ENCODE data around the gene NUCKS1. TPM values are rescaled to one million over a fixed set of nuclear protein-coding genes. Genes with fewer than 3 reads are reported as not detected.

NUCKS1 gene
- total and polyA plus RNA-seq, 2 of the 13 experiments (the other 11 are each of a cell fraction or from before 2014, with no cell fraction given): 35.5 to 117 TPM

DNA sequence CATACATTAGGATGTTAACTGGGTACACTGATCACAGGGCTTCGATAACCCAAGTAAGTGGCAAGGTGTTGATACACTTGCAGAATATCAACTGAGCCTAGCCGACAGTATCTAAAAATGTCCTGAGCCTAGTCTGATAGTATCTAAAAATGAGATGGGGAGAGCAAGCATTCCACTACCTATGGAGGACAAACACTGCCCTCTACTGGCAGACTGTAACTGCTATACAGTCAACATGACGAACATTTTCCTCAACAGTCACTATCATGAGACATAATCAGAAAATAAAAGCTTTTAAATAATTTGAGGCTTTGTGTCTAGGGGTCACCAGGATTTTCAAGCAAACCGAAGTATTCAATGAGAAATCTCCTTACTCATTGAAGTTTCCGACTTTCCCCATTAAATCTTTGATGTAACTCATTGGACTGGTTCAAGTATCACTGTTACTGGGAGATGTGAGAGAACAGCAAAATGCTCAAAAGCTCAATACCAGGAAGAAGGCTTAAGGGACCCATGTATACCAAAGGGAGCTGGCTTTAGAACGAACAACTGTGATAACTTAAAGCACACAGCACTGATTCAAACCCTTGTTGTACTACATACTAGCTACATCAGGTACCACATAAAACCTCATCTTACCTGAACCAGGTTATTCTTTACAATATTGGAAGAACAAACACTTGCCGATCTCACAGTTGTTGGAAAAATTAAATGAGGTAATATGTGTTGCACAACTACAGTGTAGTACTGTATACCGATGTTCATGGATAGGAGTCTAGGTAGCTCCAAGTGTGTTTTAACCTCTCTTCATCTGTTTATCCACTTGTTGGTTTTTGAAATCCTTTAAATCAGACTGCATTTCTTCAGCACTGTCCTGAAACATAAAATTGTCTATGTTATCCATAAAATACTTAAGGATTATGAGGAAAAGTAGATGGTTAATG, 38.6 kb downstream of the NUCKS1 start:
- no TSS peak for BruUV-seq (replicated peaks)
- H3K4me1 ChIP-seq (ENCODE audit: insufficient read depth, low read length): peaks cover 91% of the 10 kb centered on the region
- ATAC-seq: peak; percentile 79
- no peaks in the 10 kb centered on the region for H3K9me3 ChIP-seq (ENCODE audit: low read length)
- no peak for FAIRE-seq
- H3K79me2 ChIP-seq (ENCODE audit: insufficient read depth, low read length): no peaks in the 10 kb centered on the region
- ChIA-PET POLR2A (interaction anchor here (1.3 to 2.5 kb wide), 4 partner anchors 38 to 119 kb away, joined by 3 to 11 read pairs (median 4); partner anchors contain the start of gene ELK4), CTCF (ENCODE audit: low intra/inter-chr PET ratio, low total read pairs) (interaction anchor here (0.6 to 4.4 kb wide), 3 partner anchors 46 to 119 kb away, joined by 4 to 83 read pairs (median 7); no protein-coding TSS in a partner anchor)
- H3K4me2 ChIP-seq (ENCODE audit: low read depth, low read length): peak overlapping the region; percentile 14; the same call in 1 of the 2 replicates
- intact Hi-C loops (cut with micrococcal nuclease; ENCODE audit: unreplicated experiment) (loop anchor here (1.0 to 2.0 kb wide), 3 partner anchors 39 to 119 kb away; no protein-coding TSS in a partner anchor), in situ Hi-C loops (cut with HindIII; ENCODE audit: extremely low pct_ligation_motif_present, low pct_unique_long_range_greater_than_20kb) (no loop called here)
- H3K4me3 ChIP-seq (replicated peaks in 1 of 3; ENCODE audit: insufficient read depth in 1 of 3, low read depth in 2 of 3, low read length in 3 of 3): no peak overlapping the region
- H3K27ac ChIP-seq (ENCODE audit: extremely low read length, insufficient read depth, low read length): peak overlapping the region; percentile 15
- no peaks in the 10 kb centered on the region for H4K20me1 ChIP-seq (ENCODE audit: insufficient read depth, low read length)
- no peaks in the 10 kb centered on the region for H3K27me3 ChIP-seq (ENCODE audit: control insufficient read depth in 1 of 2, insufficient read depth in 2 of 2, low read length in 2 of 2)
- peaks cover 0 to 2% of the 10 kb centered on the region in 2 experiments; a peak in 1 of 5 replicates for H3K36me3 ChIP-seq (replicated peaks in 1 of 2; ENCODE audit: control insufficient read depth in 1 of 2, insufficient read depth in 2 of 2, low read length in 2 of 2)
- peak; percentile 75 for DNase-seq (ENCODE audit: low spot score)
- no peak overlapping the region for H3K9ac ChIP-seq (ENCODE audit: insufficient read depth, low read depth, low read length)
- H2AFZ ChIP-seq (ENCODE audit: low read length): no peak overlapping the region
- 23% methylated on average over 8 of the region's 8 CpGs for WGBS (ENCODE audit: low lambda C conversion rate)
- TF ChIP-seq TBX3 (IDR thresholded peaks at IDR 0.05; ENCODE audit: borderline replicate concordance) (no peak), ZNF652 (CRISPR knock-in tag; IDR thresholded peaks at IDR 0.05; ENCODE audit: borderline replicate concordance, low read depth) (0 out of 2 replicates have a peak, but pooled peaks have one; percentile 8), KDM3A (CRISPR knock-in tag; IDR thresholded peaks at IDR 0.05; ENCODE audit: low read depth) (0 out of 2 replicates have a peak, but pooled peaks have one; percentile 24), FOXK1 (CRISPR knock-in tag; IDR thresholded peaks at IDR 0.05; ENCODE audit: borderline replicate concordance, low read depth) (peak; percentile 15; the same call in 1 of the 2 replicates), ZNF567 (CRISPR knock-in tag; IDR thresholded peaks at IDR 0.05; ENCODE audit: borderline replicate concordance) (no peak), MED1 (CRISPR knock-in tag; IDR thresholded peaks at IDR 0.05) (0 out of 2 replicates have a peak, but pooled peaks have one; percentile 28), ZNF263 (CRISPR knock-in tag; IDR thresholded peaks at IDR 0.05) (no peak), GATAD1 (CRISPR knock-in tag; IDR thresholded peaks at IDR 0.05) (peak; percentile 45; the same call in 1 of the 2 replicates), PAX8 (CRISPR knock-in tag; IDR thresholded peaks at IDR 0.05; ENCODE audit: borderline replicate concordance) (no peak), TEAD3 (CRISPR knock-in tag; optimal IDR thresholded peaks at IDR 0.05; ENCODE audit: borderline replicate concordance) (peak; percentile 82), ZNF816 (CRISPR knock-in tag; IDR thresholded peaks at IDR 0.05; ENCODE audit: borderline replicate concordance) (no peak), HOXA7 (CRISPR knock-in tag; IDR thresholded peaks at IDR 0.05) (no peak), NFKBIZ (CRISPR knock-in tag; IDR thresholded peaks at IDR 0.05) (no peak), ZBTB21 (CRISPR knock-in tag; IDR thresholded peaks at IDR 0.05) (no peak), ZBTB7B (CRISPR knock-in tag; IDR thresholded peaks at IDR 0.05) (no peak), SMC3 (IDR thresholded peaks at IDR 0.05; ENCODE audit: low read length) (peak; percentile 92), HNF4G (IDR thresholded peaks at IDR 0.05; ENCODE audit: borderline replicate concordance, low read depth, low read length) (0 out of 2 replicates have a peak, but pooled peaks have one; percentile 18), HNF4G (CRISPR knock-in tag; IDR thresholded peaks at IDR 0.05; ENCODE audit: borderline replicate concordance, low read depth) (no peak), FOXJ3 (CRISPR knock-in tag; IDR thresholded peaks at IDR 0.05; ENCODE audit: borderline replicate concordance) (peak; percentile 54), RARG (CRISPR knock-in tag; IDR thresholded peaks at IDR 0.05; ENCODE audit: low read depth) (no peak)
- TF ChIP-seq, protein P1, sequence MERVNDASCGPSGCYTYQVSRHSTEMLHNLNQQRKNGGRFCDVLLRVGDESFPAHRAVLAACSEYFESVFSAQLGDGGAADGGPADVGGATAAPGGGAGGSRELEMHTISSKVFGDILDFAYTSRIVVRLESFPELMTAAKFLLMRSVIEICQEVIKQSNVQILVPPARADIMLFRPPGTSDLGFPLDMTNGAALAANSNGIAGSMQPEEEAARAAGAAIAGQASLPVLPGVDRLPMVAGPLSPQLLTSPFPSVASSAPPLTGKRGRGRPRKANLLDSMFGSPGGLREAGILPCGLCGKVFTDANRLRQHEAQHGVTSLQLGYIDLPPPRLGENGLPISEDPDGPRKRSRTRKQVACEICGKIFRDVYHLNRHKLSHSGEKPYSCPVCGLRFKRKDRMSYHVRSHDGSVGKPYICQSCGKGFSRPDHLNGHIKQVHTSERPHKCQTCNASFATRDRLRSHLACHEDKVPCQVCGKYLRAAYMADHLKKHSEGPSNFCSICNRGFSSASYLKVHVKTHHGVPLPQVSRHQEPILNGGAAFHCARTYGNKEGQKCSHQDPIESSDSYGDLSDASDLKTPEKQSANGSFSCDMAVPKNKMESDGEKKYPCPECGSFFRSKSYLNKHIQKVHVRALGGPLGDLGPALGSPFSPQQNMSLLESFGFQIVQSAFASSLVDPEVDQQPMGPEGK (CRISPR knock-in tag; IDR thresholded peaks at IDR 0.05): peak; percentile 25; the same call in 1 of the 2 replicates
- TF ChIP-seq, protein P2, sequence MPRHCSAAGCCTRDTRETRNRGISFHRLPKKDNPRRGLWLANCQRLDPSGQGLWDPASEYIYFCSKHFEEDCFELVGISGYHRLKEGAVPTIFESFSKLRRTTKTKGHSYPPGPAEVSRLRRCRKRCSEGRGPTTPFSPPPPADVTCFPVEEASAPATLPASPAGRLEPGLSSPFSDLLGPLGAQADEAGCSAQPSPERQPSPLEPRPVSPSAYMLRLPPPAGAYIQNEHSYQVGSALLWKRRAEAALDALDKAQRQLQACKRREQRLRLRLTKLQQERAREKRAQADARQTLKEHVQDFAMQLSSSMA (CRISPR knock-in tag; IDR thresholded peaks at IDR 0.05): no peak

All from HepG2 (cell line).